Islet precursor cell (in vitro differentiated cells): ENCODE data around the gene PEX10.
"Not testable (repeated sequence)": the region's sequence is repeated elsewhere in the genome, so short reads cannot be mapped to it uniquely, and the experiment has no call there.

Experiments used
- DNase-seq: peaks from one replicate; pipeline ENCODE4 v3.0.0-alpha.2; 2018

The PEX10 gene

GRCh38 chr1:2442661-2443060, 30.3 kb upstream of the PEX10 start:
- DNase-seq, result no peak

GRCh38 chr1:2441746-2442145, 29.4 kb upstream of the PEX10 start:
- DNase-seq, result no peak

GRCh38 chr1:2440346-2440745, 28.0 kb upstream of the PEX10 start:
- DNase-seq, result not testable (repeated sequence)

GRCh38 chr1:2439369-2439768, 27.0 kb upstream of the PEX10 start:
- DNase-seq, result no peak

GRCh38 chr1:2438641-2439040, 26.3 kb upstream of the PEX10 start:
- no peak for DNase-seq

GRCh38 chr1:2438038-2438437, 25.7 kb upstream of the PEX10 start:
- DNase-seq, result no peak

- no peak for DNase-seq
Measured at GRCh38 chr1:2437617-2438016, 25.3 kb upstream of the PEX10 start.

GRCh38 chr1:2436876-2437275, 24.5 kb upstream of the PEX10 start:
- no peak for DNase-seq

- DNase-seq, result no peak
Measured at GRCh38 chr1:2435746-2436355, 23.5 kb upstream of the PEX10 start.

- DNase-seq, result no peak
Measured at GRCh38 chr1:2435091-2435490, 22.7 kb upstream of the PEX10 start.

GRCh38 chr1:2433936-2434655, 21.7 kb upstream of the PEX10 start:
- no peak for DNase-seq

GRCh38 chr1:2433196-2433595, 20.8 kb upstream of the PEX10 start:
- no peak for DNase-seq

GRCh38 chr1:2432441-2432844, 20.1 kb upstream of the PEX10 start:
- no peak for DNase-seq

GRCh38 chr1:2431518-2431917, 19.2 kb upstream of the PEX10 start:
- no peak for DNase-seq

- no peak for DNase-seq
Measured at GRCh38 chr1:2431103-2431502, 18.7 kb upstream of the PEX10 start.

GRCh38 chr1:2430592-2430973, 18.2 kb upstream of the PEX10 start:
- DNase-seq, result no peak

- DNase-seq, result no peak
Measured at GRCh38 chr1:2429780-2430591, 17.6 kb upstream of the PEX10 start.

GRCh38 chr1:2428490-2428889, 16.1 kb upstream of the PEX10 start:
- no peak for DNase-seq

GRCh38 chr1:2427976-2428375, 15.6 kb upstream of the PEX10 start:
- DNase-seq, result no peak

- no peak for DNase-seq
Measured at GRCh38 chr1:2427051-2427450, 14.7 kb upstream of the PEX10 start.

- no peak for DNase-seq
Measured at GRCh38 chr1:2426540-2426939, 14.2 kb upstream of the PEX10 start.

GRCh38 chr1:2425892-2426291, 13.5 kb upstream of the PEX10 start:
- no peak for DNase-seq

- no peak for DNase-seq
Measured at GRCh38 chr1:2422523-2422922, 10.2 kb upstream of the PEX10 start.

- no peak for DNase-seq
Measured at GRCh38 chr1:2419416-2419815, 7.1 kb upstream of the PEX10 start.
